Measurements from ENCODE around the gene BNIP5.

BNIP5 gene

GRCh38 chr6:36301085-36301658, 35.5 kb downstream of the BNIP5 start:
- no peak overlapping the region for H3K4me3 ChIP-seq (ENCODE audit: low read depth, low read length)
- DNase-seq (ENCODE audit: low read depth): no peak
- TF ChIP-seq CTCF (IDR thresholded peaks at IDR 0.05; ENCODE audit: insufficient read depth, low read depth, low read length, missing control alignments): no peak

GRCh38 chr6:36298027-36298426, 38.7 kb downstream of the BNIP5 start:
- no peak overlapping the region for H3K4me3 ChIP-seq (ENCODE audit: low read depth, low read length)
- TF ChIP-seq CTCF (IDR thresholded peaks at IDR 0.05; ENCODE audit: insufficient read depth, low read depth, low read length, missing control alignments): no peak
- DNase-seq (ENCODE audit: low read depth): no peak

DNA sequence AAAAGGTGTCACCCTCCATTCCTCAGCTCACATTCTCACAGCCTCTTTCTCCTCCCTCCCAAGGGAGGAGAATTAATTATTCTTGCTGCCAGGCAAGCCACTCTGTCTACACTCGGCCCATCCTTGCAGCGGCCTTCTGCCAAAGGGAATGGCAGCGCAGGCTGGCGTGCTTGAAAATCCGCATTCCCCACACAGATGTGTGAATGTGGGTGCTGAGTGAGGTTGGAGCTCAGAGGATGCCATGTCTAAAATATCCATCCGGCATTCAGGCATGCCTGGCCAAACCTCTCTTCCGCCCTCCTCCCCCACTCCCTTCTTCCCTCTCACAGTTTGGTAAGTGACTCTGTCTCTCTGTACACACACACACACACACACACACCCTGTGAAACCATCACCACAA, 39.2 kb downstream of the BNIP5 start:
- H3K4me3 ChIP-seq (ENCODE audit: low read depth, low read length): no peak overlapping the region
- no peak for DNase-seq (ENCODE audit: low read depth)
- no peak for TF ChIP-seq CTCF (IDR thresholded peaks at IDR 0.05; ENCODE audit: insufficient read depth, low read depth, low read length, missing control alignments)

DNA sequence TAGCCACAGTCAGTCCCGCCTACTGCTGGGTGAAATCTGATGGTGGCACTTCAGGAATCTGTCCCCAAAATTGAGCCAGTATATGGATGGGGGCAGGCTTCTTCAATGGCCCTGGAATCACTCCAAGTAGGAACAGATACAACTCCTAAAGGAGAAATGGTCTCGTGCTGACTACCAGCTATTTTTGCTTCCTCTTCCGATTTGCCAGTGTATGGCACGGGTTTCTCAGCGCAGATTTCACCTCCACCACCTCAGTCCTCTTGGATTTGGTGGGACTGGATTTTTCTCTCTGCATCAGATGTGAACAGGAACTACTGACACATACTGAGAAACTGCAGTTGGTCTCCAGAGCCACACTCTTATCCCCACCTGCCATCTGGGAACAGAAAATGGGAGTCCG, 39.6 kb downstream of the BNIP5 start:
- H3K4me3 ChIP-seq (ENCODE audit: low read depth, low read length): no peak overlapping the region
- TF ChIP-seq CTCF (IDR thresholded peaks at IDR 0.05; ENCODE audit: insufficient read depth, low read depth, low read length, missing control alignments): no peak
- DNase-seq (ENCODE audit: low read depth): no peak

- TF ChIP-seq CTCF (IDR thresholded peaks at IDR 0.05; ENCODE audit: insufficient read depth, low read depth, low read length, missing control alignments): no peak
- H3K4me3 ChIP-seq (ENCODE audit: low read depth, low read length): no peak overlapping the region
- DNase-seq (ENCODE audit: low read depth): no peak
Observed at GRCh38 chr6:36296240-36296639, 40.4 kb downstream of the BNIP5 start.

DNA sequence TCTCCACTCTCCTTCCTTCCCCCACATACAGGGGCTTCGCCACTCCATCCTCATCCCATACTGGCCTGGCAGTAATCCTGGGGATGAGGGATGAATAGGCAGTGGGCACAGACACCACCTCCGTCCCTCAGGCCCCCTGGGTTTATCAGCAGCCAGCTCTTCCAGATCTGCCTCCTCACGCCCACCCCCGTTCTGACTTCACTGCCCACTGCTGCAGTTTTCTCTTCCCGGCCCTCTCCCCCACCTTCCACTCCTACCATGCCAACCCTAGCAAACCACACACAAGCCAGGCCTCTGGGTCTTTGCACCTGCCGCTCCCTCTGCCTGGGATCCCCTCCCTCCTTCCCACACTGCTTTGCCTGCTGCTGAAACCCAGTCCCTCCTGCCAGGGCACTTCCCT, 44.5 kb downstream of the BNIP5 start:
- H3K4me3 ChIP-seq (ENCODE audit: low read depth, low read length): no peak overlapping the region
- TF ChIP-seq CTCF (IDR thresholded peaks at IDR 0.05; ENCODE audit: insufficient read depth, low read depth, low read length, missing control alignments): no peak
- DNase-seq (ENCODE audit: low read depth): no peak

Data from GM12865 (cell line).